Measurements from ENCODE around the gene NEK3.
"Not testable (repeated sequence)": the region's sequence is repeated elsewhere in the genome, so short reads cannot be mapped to it uniquely, and the experiment has no call there.

NEK3 gene

DNA sequence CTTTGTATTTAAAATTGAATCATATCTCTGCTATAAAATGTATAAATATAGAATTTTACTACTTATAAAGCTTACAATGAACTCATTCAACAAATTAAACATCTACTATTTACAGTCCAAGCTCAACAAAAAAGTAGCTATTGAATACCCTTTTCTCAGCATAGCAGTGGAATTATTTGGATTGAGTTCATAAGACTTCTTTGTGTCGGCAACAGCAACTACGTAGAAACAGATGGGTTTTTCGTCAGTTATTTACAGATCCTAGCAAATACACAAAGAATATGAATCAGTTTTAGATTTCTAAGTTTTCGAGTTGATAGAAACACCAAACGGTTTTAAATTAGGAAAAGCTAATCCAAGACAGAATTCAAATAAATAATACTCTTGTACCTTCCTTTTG is 10.4 kb upstream of the NEK3 start:
- DNase-seq (ENCODE audit: low spot score): no peak

DNA sequence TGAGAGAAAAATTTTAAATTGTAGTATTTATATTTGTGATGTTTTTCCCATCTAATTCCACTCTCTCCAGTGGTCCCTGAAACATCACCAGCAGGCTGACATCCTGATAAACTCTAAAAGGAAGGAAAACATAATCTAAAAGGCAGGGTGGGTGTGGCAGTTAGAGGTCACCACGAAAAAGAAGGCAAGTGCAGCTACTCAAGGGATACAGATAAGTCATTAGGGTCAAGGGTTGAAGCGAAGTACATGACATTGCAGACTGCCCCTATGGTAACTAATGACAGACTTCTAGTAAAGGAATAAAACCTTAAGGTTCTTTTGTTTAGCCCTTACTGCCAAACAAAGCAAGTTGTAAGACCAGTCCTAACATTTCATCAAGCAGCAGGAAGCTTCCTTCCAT is 6.0 kb upstream of the NEK3 start:
- no peak for DNase-seq (ENCODE audit: low spot score)

DNA sequence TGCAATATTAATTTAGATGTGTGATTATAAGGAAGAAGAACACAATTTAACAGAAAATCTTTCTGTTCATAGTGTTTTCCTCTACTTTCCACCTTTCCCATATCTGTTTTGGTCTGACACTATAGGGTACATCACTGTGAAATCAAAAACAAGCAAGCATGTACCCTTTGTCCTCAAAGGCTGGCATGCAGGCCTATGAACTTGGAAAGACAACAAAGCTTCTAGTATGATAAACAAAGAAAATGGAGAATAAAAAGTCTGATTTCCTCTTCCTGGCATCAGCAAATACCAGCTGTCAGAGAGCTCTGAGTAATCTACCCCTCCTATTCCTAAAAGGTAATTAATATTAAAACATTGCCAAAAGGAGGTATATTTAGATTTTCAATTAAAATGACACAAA is 5.6 kb upstream of the NEK3 start:
- no peak for DNase-seq (ENCODE audit: low spot score)

DNA sequence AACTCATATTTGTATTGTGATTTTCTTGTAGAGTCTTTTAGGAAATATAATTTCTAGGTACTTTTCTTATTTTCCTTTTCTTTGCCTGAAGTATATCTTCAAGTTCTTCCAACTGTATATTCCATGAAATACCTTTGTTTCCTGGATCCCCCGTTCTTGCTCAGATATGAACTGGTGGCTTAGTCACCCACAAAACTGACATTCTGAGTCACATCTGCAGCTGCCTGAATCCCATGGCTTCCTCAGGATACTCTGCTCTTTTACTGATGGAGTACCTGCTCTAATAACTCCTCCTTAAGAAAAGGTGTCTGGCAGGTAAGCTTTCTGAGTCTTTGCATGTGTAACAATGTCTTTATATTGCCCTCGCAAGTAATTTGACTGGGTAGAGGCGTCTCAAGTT is 4.5 kb upstream of the NEK3 start:
- not testable (repeated sequence) for DNase-seq (ENCODE audit: low spot score)

DNA sequence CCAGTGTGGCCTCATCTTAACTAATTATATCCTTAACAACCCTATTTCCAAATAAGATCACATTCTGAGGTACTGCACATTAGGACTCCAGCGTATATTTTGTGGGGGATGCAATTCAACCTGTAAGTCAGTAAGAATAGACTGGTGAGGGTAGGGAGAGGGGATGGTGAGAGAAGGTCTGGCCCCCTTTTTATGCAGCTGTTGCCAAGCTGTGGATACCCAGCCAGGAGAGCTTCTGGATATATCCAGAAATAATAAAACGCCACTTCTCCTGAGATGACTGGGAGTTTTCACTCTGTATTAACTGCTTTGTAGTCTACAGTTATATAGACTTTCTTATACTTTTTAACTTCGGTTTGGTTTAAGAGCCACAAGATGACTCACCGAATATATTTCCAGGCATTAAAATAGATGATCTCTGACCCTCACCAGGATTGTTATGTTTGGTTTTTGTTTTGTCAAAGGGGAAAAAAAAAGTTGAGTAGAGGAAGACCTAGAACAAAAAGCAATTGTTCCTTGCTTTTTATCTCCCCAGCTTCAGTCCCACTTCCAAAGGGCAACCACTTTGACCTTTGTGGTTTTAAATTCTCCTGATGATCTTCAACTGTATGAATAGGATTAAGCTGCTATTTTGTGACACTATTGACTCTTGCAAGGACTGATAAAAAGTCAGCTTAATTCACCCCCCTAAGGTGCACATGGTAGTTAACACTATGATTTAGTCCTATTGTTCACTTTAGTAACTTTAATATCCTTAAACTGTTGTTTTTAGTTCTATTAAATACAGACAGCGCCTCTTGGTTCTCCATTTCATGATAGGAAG is 3.1 kb upstream of the NEK3 start:
- no peak for DNase-seq (ENCODE audit: low spot score)

DNA sequence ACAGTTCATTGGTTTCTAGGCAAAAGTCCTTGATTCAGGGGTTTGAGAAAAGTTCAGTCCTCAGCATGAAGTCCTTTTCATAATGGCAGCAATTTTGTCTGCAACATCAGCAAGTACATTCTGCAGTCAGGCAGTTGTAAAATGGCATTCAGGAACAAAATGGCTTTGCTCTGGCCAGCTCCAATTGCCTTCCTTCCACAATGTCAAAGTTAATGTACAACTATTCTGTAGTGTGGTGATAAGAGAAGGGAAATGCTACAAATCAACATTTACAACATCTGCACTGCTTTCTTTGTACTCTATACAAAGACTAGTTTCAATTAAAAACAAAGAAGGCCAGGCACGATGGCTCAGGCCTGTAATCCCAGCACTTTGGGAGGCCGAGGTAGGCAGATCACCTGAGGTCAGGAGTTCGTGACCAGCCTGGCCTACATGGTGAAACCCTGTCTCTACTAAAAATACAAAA is 1.8 kb upstream of the NEK3 start:
- DNase-seq (ENCODE audit: low spot score): no peak

DNA sequence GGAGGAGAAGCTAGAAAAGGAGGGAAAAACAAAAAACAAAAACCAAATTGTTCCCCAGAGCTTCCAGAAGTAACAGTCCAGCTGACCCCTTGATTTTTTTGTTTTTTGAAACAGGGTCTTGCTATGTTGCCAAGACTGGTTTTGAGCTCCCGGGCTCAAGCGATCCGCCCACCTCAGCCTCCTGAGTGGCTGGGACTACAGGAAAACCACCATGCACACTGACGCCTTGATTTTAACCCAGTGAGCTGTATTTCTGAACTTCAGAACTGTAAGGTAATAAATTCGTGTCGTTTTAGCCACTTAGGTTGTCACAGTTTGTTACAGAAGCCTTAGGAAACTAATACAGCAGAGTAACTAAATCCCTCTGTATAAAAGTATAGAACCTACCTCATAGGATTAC is 1.1 kb upstream of the NEK3 start:
- no peak for DNase-seq (ENCODE audit: low spot score)

DNA sequence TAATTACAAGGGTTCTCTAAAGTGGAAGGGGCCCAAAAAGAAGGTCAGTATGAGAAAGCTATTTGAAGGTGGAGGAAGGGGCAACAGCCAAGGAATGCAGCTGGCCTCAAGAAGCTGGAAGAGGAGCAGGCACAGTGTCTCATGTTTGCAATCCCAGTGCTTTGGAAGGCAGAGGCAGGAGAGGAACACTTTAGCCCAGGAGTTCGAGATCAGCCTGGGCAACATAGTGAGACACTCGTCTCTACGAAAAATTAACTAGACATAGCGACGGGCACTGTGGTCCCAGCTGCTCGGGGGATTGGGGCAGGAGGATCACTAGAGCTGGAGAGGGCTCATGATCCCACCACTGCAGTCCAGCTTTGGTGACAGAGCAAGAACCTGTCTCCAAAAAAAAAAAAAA is 656 bp upstream of the NEK3 start:
- no peak for DNase-seq (ENCODE audit: low spot score)

DNA sequence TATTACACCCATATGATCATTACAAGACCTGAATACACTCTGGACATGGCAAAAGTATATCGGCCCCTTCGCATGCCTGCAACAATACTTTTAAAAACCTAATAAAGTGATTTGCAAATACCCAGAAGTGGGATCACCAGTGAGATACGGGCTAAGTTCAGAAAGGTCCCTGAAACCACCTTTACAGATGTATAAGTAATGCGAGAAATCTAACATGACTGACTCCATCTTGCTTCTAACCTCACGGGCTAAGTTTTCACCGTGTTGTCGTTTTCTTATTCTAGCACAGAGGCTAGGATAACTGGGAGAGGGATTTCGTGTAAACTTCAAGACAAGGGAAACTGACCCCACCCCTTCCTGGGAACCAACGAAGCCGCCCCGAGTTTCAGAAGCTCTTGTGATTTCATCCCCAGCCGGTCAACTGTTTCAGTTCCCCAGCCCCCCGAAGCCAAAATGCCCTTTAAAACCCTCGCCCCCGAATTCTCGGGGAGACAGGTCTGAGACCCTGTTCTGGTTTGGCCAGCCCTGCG is 703 bp downstream of the NEK3 start:
- no peak for DNase-seq (ENCODE audit: low spot score)

DNA sequence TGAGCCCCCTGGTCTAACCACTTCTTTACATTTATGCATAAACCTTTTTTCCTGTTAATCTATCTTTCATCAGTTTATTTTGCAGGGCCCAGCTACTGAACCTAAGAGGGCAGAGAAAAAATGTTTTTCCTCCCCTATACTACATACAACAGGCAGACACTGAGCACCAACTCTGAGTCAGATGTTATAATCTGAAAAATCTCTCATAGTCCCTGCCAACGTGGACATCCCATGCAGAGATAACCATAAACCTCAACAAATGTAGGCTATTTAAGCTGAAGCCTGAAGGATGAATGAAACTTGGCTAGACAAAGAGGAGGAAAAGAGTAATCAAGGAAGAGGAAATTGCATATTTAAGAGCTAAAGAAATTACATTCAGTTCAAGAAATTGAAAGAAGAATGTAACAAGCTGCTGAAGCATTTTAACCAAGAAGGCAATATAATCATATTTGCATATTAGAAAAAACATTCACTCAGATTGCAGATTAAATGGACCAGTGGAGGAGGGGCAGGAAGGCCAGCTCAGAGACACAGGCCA is 2.6 kb downstream of the NEK3 start:
- DNase-seq (ENCODE audit: low spot score): no peak

DNA sequence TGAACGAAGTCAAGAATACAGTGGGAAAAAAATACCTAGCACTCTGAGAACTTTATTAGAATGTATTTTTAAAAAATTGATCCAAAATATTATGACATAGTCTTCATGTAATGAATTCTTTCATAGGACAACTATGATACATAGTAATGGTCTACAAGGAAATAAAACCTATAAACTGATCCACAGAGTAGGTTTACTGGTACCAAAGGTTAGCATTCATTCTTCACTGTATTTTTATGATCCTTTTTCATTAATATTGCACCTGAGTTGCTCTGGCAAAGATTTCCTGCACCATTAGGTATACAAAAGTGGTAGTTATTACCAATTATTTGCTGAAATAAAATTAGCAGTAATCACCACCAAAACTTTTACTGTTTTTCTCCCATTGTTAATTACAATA is 4.2 kb downstream of the NEK3 start:
- no peak for DNase-seq (ENCODE audit: low spot score)

DNA sequence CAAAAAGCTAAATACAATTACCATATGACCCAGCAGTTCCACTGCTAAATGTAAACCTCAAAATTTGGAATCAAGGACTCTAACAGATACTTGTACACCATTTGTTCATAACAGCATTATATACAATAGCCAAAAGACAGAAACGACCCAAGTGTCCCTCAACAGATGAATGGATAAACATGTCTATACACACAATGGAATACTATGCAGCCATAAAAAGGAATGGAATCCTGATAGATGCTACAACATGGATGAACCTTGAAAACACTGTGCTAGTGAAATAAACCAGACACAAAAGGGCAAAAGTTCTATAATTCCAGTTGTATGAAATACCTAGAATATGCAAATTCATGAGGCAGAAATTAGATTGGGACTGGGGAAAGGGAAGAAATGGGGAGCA is 12.2 kb downstream of the NEK3 start:
- no peak for DNase-seq (ENCODE audit: low spot score)

DNA sequence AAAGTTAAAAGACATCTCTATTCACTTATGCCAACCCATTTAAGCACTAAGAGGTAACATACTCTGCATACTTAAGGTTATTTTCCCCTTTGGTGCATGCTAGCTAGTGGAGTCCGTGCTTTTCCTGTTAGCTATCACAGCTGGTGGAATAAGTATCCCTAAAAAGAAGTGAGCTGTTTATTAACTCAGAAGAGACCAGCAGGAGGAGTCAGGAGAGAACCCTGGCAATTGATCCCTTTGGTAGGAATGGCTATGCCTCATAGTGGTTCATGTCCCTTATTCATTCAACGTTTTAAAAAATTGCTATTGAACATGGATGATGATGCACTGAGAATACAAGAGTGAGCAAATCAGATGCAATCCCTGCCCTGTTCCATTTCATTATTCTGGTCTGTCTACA is 18.1 kb downstream of the NEK3 start:
- no peak for DNase-seq (ENCODE audit: low spot score)

DNA sequence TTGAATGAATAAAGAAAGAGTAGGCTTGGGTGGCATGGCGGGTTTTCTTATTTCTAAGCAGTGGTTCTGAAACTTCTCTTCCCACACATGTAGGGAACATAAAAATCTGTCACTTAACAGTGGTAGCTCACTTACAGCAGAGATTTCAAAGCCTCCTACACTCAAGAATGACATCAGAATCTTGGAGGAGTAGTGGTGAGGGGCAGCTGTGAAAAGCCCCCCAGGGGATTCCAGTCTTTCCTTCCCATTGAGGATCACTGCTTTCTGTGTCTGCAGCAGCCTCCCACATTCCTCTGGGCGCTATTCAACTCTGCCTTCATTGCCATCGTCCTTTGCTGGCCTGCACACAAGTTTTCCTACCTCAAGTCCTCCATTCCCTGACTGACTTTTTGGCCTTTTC is 21.9 kb downstream of the NEK3 start:
- no peak for DNase-seq (ENCODE audit: low spot score)

DNA sequence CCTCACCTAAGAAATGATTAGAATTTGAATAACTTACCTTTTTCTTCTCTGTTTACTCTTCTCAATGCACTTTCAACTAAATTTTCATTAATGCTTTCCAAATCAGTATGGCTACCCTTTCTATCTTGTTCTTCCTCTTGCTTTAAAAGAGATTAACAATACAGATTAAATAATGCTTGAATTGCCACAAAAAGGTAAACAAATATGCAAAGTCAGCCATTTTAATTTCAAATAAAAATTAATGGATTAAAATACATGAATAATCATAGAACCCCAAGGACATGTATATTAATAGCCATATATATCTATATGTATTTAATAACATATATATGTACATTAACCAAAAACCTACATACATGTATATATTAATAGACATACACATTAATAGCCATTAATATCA is 22.6 kb downstream of the NEK3 start:
- no peak for DNase-seq (ENCODE audit: low spot score)

DNA sequence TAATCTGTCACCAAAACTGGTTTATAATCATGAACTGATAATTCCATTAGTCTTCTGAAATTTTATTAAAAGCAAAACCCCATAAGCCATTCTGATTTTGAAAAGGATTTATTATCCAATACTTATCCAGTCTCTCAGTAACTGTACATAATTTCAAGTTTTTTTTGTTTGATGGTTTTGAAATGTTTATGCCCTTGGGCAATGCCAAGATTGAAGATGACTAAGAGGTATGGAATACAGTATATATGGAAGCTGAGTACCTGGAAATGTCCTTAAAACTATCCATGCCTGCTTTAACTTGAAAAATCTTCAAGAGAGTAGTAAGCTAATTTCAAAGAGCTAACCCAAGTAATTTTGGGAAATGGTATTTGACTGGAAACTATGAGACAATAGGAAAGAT is 28.8 kb downstream of the NEK3 start:
- DNase-seq (ENCODE audit: low spot score): no peak

DNA sequence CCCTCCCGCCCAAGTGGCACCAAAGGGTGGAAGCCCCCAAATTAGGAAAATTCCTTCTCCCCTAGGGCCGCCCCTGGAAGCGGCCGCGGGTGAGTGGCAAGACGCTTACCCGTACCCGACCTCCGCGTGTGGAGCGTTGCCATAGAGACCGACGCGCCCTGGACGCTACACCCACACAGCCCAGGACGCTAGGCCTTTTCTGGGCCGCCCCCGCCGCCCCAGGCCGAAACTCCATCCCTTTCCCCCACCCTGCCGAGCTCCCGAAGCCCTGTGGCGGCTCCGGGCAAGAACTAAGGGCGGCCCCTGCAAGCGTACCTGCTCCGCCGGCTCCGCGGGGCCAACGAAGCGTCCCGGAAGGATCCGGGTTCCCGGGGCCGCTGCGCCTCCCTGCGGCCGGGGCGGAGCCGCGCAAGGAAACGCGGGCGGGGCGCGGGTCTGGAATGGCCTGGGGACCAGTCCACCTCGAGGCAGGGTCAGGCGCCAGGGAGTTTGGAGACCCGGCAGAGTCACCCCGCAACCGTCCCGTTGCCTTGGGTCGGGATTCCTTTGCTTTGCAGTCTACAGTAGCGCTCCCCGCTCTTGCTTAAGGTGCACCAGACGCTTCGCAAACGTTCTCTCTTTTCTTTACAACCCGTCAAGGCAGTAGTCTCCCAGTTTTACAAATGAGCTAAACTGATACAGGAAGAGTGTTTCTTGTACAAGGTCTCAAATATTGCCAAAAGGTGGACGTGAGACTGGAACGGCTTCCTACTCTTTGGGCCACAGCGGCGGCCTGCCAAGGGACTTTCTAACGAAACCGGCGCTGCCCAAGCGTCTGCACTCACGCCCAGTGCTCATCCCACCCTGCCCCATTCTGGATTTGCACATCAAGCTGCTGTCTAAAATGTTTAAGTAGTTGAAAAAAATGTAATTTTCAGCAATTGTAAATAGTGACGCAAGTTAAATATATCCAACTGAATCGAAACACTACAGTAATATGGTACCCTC is 30.4 kb downstream of the NEK3 start, which contains the start of gene NEK5:
Gene NEK5, minus strand, starts transcription at position 360 of the 987 bp plus-strand sequence. CDS start 1,591 bp downstream, outside the sequence.
- peak; percentile 60 for DNase-seq (ENCODE audit: low spot score)

DNA sequence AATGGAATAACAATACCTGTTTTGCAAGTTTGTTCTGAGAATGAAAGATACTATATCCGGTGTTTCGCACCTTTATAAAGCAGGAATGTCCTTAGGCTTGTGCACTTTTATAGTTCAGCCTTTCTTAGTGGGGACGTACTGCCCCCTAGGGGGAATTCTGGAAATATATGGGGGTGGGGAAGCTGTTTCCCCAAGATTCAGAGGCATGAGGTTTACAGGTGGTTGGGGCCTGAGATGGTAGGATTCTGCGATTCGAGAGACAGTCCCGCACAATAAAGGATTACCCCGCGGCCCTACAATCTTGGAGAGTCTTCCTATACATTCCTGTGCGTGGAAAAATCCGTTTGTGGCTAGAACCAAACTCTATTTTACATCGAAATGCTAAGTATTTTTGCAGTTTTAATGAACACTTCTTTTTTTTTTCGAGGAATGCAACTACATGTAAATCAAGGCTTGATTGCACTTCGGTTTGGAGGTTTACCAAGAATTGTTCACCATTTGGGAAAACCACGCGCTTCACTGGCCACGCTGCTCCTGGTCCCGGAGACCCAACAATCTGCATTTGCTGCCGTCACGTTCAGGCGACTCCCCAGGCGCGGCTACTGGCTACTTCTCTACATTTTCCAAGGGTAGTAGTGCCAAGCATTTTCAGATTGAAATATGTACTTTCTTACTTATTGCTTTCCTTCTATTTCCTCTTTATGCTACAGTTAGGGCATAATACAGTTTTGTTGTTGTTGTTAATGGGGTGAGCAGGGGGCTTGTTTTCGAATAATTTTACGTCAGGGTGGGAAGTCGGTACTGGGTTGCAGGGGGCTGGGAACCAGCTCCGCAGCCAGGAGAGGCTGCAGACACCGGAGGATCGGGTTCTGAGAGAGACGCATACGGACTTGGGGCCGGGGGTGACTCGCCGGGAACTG is 31.4 kb downstream of the NEK3 start:
- DNase-seq (ENCODE audit: low spot score): peak; percentile 79

DNA sequence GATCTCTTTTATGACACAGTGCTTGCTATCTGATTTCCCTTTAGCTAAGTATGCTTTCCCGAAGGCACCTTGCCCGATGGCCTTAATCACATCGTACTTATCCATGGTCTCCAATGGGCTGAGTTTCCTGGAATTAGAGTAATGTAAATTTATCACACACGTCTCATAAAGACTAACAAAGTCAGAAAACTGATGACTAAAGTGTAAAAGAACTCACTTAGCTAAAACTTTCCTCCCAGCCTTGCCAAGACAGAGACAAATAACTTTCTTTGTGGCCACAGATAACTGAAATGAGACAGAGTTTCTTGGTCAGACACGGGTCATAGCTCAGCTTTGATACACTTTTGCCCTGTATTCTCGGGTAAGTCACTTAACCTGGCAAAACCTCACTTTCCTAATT is 32.0 kb downstream of the NEK3 start:
- DNase-seq (ENCODE audit: low spot score): no peak

DNA sequence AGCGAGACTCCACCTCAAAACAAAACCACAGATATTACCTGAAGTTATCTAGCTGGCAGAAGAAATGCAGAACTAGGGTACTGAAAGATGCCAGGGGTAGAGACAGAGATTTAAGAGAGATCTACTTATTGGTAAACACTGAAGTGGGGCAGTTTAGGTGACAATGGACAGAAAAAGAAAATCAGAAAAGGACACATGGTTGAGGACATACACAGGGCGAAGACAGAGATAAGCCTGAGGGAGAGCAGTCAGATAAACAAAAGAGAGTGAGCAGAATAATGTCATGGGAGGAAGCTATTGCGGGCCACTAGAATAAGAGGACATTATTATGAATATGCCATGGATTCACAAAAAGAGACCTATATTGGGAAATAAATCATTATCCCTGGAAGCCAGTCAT is 33.9 kb downstream of the NEK3 start:
- DNase-seq (ENCODE audit: low spot score): no peak

DNA sequence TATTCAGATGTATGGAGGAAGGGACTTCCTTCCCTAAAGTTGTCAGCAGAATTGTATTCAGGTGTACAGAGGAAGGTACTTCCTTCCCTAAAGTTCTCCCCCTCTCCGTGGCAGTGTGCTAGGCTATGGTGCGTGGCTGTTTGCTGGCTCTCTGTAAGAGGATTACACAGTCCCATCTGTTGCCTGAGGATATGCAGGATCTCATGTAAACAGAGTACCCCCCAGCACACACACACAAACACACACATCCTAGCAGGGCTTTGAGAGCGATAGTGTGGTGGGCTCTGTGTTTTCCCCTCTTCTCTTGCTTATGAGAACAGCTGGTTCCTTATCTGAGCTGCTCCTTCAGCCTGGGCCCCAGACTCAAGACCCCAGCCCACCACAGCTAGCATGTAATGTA is 40.8 kb downstream of the NEK3 start:
- no peak for DNase-seq (ENCODE audit: low spot score)
